NCI-H345 treated with DMSO at 0.1 percent for 48 hours (cell line): ENCODE measurements around the gene DESI2.
"Not testable (repeated sequence)": the region's sequence is repeated elsewhere in the genome, so short reads cannot be mapped to it uniquely, and the experiment has no call there.

Experiments used
- DNase-seq: peaks from one replicate; lab custom pipeline; 2025; ENCODE audit not compliant: unreplicated experiment; lab: John Stamatoyannopoulos, UW

DESI2 gene

DNA sequence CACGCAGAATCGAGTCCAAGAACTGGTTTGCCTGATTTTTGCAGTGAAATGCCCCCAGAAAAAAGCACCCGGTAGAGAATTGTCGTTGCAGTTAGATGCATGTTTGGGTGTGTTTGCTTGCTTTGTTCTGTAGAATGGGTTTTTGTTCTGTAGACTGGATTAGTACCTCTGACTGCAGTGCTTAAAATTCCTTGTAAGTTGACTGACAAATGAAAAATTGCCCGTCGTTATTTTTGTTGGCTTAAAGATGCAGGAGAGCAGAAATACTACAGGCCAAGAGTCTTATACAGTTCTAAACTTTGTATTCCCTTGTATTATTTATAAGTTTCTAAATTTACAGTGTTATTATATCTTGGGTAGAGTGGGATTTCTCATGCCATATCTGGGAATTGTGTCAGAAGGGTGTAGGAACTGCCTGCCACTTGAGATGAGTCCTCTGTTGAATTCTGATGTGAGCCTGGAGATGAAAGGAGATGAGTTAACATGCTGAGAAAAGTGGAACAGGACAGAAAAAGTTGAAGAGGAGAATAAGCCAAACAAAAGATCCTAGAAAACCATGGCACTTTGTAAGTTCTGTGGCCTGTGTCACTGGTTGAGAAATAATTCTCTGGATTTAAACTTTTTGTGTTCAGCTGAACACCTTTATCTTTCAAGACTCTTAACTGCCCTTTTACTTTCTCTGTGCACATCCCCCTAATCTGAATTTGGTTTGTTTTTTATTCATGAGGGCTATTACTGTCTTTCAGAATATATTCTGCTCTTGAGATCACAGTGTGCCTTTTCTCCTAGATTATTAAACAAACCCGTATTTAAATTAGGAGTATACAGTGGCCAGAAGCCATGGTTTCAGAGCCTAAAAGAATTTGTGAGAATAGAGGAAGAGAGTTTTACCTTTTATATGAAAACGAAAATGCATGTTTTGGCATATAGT, 1.4 kb downstream of the DESI2 start:
- DNase-seq = no peak

DNA sequence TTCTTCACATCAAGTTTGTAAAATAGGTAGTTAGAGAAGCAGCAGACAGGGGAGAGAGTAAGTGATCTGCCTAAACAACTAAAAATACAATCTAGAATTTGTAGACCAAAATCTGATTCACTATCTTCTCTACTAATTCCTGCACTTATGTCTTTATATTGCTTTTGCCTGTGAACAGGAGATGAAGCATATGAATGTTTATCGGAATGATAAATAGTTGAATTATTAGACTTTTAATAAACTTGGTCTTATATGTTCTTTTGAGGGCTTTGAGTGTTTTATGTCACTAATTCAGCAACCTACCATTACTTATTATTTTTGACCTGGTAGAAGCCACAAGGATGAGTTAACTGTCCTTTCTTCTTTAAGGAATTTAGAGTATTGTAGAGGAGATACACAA, 2.3 kb downstream of the DESI2 start:
- no peak for DNase-seq

DNA sequence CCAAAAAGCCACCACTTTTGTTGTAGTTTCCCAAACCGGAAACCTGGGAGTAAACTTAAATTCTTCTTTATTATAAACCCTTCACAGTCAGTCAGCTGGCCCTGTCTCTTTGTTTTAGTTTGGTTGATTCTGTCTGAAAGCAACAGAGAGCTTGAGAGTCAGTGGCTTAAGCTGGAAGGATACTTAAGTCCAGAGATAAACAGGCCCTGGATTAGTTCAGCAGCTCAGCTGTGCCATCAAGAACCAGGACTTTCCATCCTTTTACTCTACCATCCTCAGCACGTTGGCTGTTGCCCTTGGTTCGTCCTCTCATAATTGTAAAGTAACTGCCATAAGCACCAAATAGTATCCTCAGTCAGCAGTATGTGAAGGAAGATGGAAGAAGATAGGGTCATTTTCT, 4.5 kb downstream of the DESI2 start:
- no peak for DNase-seq

DNA sequence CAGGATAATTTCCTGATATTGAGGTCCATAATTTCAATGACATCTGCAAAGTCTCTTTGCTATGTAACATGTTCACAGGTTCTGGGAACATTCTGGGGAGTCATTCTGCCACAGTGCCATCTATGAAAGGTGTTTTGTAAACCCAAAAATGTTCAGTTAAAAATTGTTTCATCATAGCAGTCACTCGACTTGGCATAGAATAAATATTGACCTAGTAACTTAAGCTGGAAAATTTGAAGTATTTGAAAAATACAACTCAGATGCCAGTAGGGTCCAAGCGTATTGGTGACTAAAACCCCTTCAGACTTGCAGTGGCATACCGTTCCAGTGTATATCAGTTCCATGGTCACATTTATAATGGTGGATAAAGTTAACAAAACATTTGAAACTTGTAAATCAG, 6.8 kb downstream of the DESI2 start:
- DNase-seq = no peak

DNA sequence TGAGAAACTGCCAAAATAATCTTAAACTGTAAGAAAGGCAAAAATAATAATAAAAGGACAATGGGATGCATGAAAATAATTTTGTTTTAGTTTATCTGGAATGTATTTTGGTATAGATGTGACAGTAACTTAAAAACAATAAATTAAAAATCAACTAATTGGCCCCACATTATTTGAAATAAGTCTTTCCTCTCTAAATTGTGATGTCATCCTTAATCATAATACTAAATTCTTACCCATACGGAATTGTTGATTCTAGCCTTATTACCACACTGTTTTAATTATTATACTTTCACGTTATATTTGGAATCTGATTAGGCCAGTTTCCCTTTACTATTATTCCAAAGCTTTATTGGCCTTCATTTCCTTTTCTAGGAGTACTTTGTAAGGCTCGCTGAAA, 7.7 kb downstream of the DESI2 start:
- DNase-seq = no peak

DNA sequence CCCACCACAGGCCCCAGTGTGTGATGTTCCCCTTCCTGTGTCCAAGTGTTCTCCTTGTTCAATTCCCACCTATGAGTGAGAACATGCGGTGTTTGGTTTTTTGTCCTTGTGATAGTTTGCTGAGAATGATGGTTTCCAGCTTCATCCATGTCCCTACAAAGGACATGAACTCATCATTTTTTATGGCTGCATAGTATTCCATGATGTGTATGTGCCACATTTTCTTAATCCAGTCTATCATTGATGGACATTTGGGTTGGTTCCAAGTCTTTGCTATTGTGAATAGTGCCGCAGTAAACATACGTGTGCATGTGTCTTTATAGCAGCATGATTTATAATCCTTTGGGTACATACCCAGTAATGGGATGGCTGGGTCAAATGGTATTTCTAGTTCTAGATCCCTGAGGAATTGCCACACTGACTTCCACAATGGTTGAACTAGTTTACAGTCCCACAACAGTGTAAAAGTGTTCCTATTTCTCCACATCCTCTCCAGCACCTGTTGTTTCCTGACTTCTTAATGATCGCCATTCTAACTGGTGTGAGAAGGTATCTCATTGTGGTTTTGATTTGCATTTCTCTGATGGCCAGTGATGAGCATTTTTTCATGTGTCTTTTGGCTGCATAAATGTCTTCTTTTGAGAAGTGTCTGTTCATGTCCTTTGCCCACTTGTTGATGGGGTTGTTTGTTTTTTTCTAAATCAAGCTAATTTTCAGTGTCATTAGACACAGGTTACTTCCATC, 8.8 kb downstream of the DESI2 start:
- DNase-seq = not testable (repeated sequence)

DNA sequence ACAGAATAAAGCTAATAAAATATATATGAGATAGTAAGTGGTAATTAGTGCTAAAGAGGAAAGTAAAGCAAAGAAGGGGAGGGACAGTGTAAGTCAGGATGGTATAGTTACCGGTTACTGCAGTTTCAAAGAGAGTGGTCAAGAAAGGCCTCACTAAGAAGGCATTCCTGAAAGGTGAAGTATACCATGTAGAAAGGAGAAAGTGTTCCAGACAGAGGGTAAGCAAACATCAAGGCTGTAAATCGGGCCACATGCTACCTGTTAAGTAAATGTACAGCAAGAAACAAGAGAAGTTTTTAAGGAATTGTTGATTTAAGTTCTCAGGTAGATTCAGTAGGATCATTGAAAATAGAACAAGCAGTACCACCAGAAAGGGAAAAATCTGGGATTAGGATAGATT, 9.7 kb downstream of the DESI2 start:
- no peak for DNase-seq

DNA sequence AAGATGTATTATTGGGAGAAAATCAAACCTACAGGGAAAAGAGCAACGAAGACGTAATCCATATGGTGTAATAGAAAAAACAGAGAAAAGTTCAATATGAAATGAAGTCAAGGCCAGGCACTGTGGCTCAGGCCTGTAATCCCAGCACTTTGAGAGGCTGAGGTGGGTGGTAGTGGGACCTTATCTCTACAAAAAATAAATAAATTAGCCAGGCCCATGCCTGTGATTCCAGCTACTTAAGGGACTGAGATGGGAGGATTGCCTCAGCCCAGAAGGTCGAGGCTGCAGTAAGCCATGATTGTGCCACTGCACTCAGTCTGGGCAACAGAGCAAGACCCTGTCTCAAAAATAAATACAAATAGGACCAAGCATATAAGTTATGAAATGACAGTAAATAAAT, 11.4 kb downstream of the DESI2 start:
- DNase-seq = no peak

DNA sequence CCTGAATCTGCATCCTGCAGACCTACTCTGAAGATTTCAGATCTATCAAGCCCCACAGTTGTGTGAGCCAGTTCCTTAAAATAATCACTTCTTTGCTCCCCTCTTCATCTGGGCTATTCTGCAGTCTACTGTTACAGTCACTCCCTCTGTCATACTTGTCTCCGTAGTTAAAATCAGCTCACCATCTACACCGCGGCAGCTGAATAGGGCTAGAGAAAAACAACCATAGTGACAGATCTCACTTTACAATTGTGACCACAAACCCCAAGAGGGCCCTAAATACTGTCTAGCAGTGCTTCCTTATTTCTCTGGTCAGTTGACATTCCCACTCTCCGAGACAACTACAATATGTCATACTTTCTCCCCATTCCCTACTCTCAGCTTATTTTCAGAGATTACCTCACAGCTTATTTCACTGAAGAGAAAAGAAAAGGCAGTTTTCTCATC, 12.9 kb downstream of the DESI2 start:
- DNase-seq = no peak

DNA sequence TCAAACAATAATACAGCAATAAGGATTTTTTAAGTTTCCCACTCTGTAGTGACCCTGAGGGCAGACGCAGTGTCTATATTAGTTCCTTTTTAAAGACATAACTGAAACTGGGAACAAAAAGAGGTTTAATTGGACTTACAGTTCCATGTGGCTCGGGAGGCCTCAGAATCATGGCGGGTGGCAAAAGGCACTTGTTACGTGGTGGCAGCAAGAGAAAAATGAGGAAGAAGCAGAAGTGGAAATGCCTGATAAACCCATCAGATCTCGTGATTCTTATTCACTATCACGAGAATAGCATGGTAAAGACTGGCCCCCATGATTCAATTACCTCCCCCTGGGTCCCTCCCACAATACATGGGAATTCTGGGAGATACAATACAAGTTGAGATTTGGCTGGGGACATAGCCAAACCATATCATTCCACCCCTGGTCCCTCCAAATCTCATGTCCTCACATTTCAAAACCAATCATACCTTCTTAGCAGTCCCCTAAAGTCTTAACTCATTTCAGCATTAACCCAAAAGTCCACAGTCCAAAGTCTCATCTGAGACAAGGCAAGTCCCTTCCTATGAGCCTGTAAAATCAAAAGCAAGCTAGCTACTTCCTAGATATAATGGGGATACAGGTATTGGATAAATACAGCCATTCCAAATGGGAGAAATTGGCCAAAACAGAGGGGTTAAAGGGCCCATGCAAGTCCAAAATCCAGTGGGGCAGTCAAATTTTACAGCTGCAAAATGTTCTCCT, 13.9 kb downstream of the DESI2 start:
- not testable (repeated sequence) for DNase-seq

DNA sequence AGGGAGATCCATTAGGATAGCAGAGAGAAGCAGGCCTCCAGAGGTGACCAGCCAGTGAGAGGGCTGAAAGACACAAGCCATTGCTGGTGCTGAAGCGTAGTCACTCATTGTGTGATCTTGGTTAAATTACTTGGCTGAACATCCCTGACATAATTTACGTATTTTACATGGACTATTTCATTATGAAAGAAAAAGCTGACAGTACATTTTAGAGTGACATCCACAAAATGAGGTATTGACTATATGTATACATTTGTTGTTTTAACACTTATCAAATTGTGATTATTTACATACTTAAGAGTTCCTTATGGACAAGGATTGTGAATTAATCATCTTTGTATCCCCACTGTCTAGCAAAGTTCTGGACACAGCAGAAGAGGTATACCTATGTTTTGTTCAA, 14.9 kb downstream of the DESI2 start:
- DNase-seq = no peak

DNA sequence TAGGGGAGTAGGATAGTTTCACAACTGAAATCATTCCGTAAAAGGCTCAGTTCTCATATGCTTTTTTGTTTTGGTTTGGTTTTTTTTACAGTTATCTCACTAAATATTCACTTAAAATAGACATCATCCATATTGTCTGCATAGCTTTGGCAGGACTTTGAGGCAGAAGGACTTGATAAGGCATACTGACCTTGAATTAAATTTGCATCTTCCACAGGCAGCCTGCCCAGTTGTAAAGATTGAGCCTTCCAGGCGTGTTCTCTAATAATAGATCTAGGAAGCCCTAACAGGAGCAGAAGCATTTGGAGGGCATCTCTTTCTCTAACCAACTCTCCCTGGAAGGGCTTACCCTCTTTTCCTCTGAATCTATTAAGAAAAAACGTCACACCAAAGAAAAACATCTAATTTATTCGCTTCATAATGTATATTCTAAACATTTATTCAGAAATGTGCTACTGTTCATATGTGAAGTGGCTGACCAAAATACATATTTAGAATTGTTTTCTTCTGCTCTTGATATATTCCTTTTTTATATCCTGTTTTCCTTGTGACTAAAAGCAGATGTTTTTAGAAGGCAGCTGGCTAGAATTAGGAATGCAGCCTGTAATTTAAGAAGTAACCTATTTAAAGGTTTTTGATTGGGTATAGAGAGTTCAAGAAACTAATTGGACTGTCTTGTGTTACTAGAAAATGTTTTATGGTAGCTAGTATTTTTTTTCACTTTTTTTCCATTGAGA, 20.2 kb downstream of the DESI2 start:
- DNase-seq = no peak

DNA sequence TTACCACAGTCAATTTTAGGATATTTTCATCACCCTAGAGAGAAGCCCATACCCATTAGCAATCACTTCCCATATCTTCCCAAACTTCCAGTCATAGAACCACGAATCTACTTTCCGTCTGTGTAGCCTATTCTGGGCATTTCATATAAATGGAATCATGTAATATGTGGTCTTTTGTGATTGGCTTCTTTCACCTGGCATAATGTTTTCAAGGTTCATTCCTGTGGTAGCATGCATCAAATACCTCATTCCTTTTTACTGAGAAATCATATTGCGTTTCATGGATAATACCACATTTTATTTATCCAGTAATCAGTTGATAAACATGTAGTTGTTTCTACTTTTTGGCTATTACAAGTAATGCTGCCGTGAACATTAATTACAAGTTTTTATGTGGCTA, 21.5 kb downstream of the DESI2 start:
- no peak for DNase-seq

DNA sequence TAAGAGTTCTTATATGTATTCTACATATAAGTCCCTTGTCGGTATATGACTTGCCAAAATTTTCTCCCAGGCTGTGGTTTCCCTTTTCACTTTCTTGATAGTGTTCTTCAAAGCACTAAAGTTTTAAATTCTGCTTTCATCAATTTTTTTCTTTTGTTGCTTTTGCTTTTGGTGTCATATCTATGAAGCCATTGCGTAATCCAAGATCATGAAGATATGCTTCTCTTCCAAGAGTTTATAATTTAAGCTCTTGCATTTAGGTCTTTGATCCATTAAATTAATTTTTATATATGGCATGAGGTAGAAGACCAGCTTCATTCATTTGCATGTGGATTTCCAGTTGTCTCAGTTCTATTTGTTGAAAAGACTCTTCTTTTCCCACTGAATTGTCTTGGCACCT, 22.2 kb downstream of the DESI2 start:
- DNase-seq = no peak

DNA sequence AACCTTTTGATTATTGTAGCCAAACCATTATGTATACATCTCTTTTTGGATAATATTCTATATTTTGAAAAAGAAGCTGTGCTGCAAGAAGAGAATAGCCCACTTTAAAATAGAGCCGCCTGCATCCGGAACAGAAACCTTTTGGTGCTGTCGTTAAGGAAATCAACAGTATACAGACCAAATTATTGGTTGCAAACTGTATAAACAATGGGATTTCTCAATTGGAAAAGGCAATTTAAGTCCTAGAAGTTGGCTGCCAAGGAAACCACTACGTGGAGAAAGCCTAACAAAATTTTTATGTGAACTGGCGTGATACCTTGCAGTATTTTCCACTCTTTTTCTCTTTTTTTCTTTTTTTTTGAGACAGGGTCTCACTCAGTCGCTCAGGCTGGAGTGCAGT, 25.8 kb downstream of the DESI2 start:
- no peak for DNase-seq

DNA sequence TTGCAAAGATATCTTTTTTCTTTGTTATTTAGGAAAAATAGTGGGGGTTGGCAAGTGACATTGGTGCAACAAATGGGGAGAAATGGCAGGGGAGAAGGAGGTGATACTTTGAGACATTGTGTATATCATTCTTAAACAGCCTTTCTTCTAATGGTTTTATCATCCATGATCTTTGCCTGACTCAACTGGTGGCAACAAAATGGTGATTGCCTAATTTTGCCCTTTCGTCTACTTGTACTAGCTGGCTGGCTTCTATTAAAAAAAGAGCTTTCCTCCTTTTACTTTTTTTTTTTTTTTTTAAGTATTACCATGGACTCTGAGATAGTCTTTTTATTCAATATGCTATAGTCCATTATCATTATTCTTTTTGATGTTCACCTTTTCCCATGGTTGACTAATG, 27.7 kb downstream of the DESI2 start:
- DNase-seq = no peak

DNA sequence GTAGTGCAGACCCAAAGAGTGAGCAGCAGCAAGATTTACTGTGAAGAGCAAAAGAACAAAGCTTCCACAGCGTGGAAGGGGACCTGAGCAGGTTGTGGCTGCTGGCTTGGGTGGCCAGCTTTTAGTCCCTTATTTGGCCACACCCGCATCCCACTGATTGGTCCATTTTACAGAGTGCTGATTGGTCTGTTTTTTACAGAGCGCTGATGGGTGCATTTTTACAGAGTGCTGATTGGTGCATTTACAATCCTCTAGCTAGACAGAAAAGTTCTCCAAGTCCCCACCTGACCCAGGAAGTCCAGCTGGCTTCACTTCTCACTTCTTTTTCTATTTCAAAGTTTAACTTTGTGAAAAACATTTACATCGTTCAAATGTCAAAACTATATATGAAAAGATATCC, 29.2 kb downstream of the DESI2 start:
- not testable (repeated sequence) for DNase-seq

DNA sequence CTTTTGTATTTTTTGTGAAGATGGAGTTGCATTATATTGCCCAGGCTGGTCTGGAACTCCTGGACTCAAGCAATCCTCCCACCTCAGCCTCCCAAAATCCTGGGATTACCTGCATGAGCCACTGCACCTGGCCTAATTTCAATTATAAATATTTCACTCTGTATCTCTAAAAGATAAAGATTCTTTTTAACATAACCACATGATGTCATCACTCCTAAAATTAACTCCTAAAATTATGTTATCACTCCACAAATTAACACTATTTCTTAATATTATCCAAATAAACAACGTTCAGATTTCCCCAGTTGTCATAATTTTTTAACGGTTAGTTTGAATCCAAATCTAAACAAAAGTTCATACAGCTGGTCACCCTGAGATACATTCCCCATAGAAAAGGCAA, 43.0 kb downstream of the DESI2 start:
- no peak for DNase-seq

DNA sequence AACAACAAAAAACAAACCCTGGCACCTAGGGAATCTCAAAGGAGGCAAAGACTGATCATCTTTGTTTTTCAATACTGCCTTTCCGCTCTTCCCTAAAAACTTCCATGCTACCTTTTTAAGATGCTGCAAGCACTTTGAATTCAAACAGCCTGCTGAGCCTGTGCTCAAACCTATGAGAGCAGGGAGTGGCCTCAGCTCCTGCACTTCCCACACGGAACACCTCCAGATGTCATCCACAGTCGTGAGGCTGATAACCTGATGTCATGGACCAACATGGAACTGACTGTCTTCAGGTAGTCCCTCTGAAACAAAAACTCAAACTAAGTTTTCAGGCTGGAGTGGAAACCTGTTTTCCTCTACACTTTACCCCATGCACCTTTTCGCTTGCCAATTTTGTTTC, 46.8 kb downstream of the DESI2 start:
- no peak for DNase-seq

DNA sequence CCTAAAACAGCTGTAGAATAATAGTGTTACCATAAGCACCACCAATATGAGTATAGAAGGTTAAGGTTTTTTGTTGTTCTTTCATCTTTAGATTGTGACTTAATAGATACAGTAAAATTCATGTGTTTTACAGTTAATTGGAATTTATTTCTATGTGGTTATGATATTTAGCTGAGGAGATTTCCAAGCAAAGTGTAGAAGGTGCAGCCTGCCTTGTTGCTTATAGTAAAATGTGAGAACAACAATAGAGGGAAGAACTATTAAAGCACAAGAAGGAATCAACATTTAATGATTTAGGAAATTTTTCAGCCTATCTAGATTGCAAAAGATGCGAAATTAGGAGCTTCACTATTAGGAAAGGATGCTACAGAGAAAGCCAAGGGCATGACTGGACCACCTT, 47.9 kb downstream of the DESI2 start:
- DNase-seq = no peak

DNA sequence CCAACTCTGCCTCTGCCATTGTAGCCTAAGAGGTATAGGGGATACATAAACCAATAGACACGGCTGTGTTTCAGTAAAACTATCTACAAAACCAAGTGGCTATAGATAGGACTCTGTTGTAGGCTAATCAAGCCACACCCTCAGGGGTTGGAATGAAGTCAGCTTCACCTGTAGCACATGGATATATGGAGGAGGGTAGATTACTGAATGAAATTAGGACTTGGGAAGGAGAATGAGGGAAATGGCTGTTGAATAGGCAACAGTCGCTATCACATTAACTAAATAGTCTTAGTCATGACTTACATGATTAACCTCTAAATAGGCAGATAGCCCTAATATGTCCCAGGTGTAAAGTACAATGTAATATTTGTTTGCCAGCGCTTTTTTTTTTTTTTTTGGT, 49.7 kb downstream of the DESI2 start:
- no peak for DNase-seq
